GM21381 (cell line): ENCODE measurements around the gene CFL1.

Source experiments
- ATAC-seq: cut with Tn5 transposase; IDR thresholded peaks from one replicate; pipeline ENCODE4 v1.9.1; 2021; ENCODE audit warnings: mild to moderate bottlenecking, moderate library complexity; ENCODE audit not compliant: unreplicated experiment

Gene CFL1

GRCh38 chr11:65870706-65871681 is 13.0 kb upstream of the CFL1 start:
- ATAC-seq: no peak

- ATAC-seq: no peak
Measured at GRCh38 chr11:65870307-65870658, 12.3 kb upstream of the CFL1 start.

GRCh38 chr11:65869643-65870306 is 11.8 kb upstream of the CFL1 start:
- ATAC-seq: no peak

GRCh38 chr11:65868907-65869306 is 10.9 kb upstream of the CFL1 start:
- no peak for ATAC-seq

GRCh38 chr11:65868076-65868667 is 10.2 kb upstream of the CFL1 start:
- no peak for ATAC-seq

GRCh38 chr11:65867284-65868071 is 9.5 kb upstream of the CFL1 start:
- ATAC-seq: no peak

- no peak for ATAC-seq
Measured at GRCh38 chr11:65866509-65867283, 8.7 kb upstream of the CFL1 start.

GRCh38 chr11:65865550-65866172 is 7.7 kb upstream of the CFL1 start:
- ATAC-seq: no peak

- ATAC-seq: no peak
Measured at GRCh38 chr11:65864706-65865471, 6.9 kb upstream of the CFL1 start.

GRCh38 chr11:65863889-65864705 is 6.1 kb upstream of the CFL1 start:
- ATAC-seq: no peak

- no peak for ATAC-seq
Measured at GRCh38 chr11:65862941-65863888, 5.2 kb upstream of the CFL1 start.

- ATAC-seq: no peak
Measured at GRCh38 chr11:65862191-65862735, 4.3 kb upstream of the CFL1 start.

- ATAC-seq: no peak
Measured at GRCh38 chr11:65861533-65862183, 3.7 kb upstream of the CFL1 start.

GRCh38 chr11:65861165-65861505 is 3.2 kb upstream of the CFL1 start:
- no peak for ATAC-seq

GRCh38 chr11:65860278-65861164 is 2.5 kb upstream of the CFL1 start, which contains the start of gene MUS81:
MUS81 (plus strand) TSS chr11:65860433; CDS start chr11:65860754, 321 bp downstream.
- ATAC-seq: peak; percentile 26
